ELR (cell line): ENCODE results near the gene ARHGAP29.

ENCODE experiments used
- DNase-seq: peaks from one replicate; pipeline ENCODE4 v3.0.0-alpha.2; 2015; ENCODE audit warnings: low read depth

The ARHGAP29 gene

DNA sequence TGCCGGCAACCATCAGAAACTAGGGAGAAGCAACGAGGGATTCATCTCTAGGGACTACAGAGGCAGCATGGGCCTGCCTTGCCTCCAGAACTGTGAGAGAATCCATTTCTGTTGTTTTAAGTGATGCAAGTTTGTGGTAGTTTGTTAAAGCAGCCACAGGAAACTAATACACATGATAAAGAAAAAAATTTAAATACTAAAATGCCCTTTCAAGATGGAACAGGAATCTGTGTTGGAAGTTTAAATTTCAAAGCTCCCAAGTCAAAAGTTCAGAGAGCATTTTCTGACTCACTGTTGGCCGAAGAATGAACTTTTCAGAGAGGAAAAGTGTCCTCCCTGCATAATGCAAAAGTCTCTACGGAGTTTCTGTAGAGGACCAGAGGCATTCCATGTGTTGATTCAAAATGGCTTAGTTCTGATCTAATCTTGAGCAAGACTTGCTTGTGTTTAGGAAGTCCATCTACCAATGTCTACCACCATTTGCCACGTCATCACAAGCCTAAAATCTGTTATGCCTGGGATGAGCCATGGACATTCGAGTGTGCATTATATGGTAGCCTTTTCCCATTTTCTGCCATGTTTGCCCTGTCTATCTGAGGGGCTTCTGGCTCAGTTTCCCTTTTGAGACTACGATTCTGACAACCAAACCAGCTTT is 22.4 kb upstream of the ARHGAP29 start:
- peak; percentile 41 for DNase-seq

DNA sequence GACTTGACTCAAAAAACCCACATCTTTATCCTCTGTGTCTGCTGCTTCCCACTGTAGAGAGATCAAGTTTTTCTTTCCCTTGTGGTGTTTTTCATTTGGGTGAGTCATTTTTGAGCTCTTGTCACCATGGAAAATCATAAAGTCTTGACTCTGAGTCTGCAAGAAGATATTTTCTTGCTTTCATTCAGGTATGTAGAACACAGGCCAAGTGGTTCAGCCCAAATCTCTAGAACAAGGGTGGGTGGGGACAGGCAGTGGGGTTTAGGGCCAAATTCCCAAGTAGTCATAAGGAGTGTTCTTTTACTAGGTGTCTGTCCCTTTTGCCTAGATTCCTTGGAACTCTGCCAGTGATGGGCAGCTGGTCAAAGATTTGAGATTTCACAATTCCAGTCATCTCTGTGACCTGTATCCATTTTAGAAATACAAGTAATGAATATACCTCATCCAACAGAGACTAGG is 21.5 kb upstream of the ARHGAP29 start:
- peak; percentile 91 for DNase-seq

DNA sequence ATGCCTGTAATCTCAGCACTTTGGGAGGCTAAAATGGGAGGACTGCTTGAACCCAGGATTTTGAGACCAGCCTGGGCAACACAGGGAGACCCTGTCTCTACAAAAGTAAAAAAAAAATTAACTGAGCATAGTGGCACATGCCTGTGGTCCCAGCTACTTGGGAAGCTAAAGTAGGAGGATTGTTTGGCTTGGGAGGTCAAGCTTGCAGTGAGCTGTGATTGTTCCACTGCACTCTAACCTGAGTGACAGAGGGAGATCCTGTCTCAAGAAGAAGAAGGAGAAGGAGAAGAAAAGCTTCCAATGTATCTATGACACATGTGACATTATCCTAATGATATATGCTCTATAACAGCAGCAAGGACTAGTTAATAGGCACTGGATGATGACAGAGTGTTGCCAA is 20.1 kb upstream of the ARHGAP29 start:
- no peak for DNase-seq

- peak; percentile 86 for DNase-seq
Observed at GRCh38 chr1:94255476-94255875, 18.1 kb upstream of the ARHGAP29 start.

DNA sequence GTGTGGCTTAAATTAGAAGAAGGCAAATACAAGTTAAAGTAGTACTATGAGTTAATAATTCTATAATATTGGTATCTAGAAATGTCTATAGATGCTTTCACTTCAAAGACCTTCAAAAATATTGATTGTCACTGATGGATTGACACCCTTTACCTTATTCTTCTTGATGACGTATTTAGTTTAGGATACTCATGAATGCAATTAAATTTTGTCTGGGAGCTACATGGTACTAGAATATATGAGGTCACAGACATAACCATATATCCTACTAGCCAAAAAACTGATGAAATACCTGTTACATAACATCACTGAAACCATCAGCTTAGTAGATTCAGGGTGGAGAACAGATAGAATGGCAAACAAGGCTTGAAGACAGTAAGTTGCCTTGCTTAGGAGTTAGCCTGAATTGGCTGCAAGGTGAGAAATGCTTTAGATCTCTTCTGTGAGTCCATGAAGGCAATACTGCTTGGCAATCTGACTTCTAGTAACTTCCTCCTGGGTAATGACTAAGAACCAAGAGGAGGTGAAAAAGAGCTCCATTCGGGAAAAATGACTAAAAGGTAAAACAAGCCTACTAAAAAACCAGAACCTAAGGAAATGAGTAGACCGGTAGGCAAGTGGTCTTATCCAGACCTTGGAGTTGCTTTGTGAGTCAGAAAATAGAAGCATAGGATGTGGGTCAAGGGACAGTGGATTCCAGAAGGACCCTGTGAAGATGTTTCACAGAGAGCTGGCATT is 16.9 kb upstream of the ARHGAP29 start:
- DNase-seq = peak; percentile 81

DNA sequence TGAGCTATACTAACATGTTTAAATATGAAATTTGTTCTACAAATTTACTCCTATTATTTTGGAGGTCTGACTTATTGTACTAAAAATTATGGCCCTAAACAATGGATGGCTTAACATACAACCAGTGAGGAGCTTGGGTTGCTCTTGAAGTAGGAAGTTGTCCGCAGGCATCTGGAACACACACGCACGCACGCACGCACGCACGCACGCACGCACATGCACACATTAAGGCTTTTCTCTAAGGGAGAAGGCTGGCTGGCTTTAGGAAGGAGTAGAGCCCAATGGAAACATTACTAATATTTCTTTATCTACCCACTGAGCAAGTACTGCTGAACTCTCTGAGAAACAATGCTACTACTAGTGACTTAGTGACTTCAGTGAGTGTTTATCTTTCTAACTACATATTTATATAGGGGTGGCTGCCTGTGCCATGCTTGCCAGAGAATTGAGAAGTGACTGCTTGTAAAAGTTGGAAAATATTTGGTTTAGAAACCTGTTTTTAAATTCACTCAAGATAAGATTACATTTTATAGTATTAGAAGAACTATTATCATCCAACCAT is 16.2 kb upstream of the ARHGAP29 start:
- DNase-seq = no peak

GRCh38 chr1:94250341-94250740 is 13.0 kb upstream of the ARHGAP29 start:
- DNase-seq = no peak

DNA sequence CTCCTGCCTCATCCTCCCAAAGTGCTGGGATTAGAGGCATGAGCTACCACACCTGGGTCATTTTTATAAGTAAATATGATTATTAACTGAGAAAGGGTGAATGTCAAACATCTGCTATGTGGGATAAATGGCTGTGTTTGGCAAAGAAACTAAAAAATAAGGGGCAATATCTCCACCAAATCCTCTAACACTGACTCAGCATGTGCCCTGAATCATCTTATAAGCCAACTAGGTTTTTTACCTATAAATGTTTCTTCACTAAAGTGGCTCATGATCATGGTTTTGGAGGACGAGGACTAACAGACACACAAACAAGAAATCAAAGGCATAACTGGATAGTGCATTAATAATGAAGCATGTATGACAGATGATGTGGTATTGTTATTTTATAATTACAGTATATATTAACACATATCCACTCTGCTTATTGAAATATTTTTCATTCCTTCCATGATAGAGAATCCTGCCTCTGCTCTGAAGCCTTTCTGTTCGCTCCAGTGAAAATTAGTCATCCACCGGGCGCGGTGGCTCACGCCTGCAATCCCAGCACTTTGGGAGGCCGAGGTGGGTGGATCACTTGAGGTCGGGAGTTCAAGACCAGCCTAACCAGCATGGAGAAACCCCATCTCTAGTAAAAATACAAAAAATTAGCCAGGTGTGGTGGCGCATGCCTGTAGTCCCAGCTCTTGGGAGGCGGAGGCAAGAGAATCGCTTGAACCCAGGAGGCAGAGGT is 11.7 kb upstream of the ARHGAP29 start:
- DNase-seq = peak; percentile 61

DNA sequence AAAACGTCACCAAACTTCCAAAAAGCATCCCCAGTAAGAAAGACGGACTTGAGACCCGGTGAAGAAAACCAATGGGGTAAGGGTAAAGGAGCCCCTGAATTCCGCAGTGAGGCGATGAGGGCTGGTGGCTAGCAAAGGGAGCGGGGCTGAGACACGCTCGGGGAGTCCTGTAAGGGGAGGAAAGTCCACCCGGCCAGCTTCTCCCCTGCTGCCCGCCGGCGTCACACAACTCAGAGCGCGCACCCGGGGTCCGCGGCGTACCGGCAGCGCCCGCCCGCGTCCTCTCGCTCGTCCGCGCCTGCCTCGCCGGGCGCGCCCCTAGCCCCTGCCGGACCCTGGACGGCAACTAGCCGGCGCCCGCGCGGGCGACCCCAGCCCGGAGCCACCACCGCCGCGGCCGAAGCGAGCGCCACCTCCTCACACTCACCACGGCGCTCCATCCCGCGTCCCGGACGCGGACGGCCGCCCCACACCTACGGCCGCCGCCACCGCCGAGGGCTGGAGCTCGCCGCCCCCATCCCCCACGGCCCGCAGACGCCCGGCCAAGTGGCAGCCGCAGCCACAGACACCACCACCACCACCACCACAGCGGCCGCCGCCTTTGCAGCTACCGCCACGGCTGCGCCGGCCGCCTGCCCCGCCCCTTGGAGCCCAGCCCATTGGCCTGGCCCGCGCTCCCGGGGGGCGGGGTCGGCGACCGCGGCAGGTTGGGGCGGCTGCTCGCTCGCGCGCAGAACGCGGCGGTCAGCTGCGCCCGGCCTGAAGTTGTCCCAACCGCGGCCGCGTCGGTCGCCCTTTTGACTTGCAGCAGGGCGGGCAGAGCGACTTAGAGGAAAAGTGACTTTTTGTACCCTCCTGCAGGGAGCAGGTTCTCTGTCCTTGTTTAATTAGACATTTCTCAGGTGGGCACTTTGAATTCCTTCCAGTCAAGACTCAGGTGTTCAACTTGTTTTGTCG is 10.0 kb upstream of the ARHGAP29 start:
- peak; percentile 85 for DNase-seq

- DNase-seq = peak; percentile 48
Observed at GRCh38 chr1:94246692-94247137, 9.3 kb upstream of the ARHGAP29 start.

DNA sequence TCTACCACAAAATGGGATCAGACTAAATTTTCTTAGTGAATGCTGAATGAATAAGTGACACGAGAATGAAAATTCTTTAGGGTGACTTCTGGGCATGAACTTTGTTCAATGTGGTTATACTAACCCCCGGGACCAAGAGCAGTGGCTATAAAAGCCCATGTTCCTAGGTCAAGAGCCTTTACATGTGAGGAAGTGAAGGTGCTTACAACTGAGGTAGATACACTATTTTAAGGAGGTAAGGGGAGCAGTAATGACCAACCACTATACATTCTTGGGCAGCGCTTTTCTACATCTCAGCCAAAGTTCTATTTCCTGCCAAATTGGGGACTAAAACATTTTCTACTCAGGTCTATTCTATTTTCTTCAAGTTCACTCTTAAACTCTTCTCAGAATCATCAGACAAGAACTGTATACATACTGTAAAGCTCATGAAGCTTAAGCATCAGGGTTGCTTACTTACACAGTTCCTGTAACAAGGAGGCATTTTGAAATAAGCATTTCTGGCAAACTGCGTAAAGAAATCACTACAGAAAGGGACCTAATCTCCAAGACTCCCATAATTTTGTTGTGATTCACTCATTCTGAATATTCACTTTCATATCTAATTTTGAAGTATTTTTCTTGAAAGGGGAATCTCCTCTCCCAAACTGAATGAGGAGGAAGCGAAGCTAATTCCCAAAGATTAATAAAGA is 8.5 kb upstream of the ARHGAP29 start:
- DNase-seq = peak; percentile 46

- no peak for DNase-seq
Observed at GRCh38 chr1:94244816-94245215, 7.4 kb upstream of the ARHGAP29 start.

DNA sequence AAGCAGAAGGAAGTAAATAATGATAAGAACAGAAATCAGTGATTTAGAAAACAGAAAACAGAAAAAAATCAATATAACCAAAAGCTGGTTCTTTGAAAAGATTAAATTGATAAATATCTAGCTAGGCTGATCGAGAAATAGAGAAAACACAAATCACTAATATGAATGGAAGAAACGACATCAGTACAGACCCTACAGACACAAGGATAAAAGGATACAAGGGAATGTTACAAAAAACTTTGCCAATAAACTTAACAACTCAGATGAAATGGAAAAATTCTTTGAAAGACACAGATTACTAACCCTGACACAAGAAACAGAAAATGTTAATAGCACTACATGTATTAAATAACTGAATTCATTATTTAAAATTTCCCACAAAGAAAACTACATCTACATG is 6.3 kb upstream of the ARHGAP29 start:
- DNase-seq = no peak

DNA sequence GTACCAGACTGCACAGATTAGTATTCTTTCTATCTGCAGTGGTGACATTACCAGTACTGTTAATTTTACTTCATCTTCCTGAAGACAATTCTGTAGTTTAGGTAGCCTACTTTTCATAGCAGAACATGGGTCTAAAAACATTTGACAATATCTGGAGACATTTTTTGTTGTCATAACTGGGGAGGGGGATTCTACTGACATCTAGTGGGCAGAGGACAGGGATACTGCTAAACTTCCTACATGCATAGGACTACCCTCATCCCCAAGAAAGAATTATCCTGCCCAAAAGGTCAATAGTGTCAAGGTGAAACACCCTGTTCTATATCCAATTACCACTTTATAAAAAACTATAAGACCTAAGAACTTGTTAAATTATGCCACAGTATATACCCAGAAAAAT is 3.4 kb upstream of the ARHGAP29 start:
- peak; percentile 43 for DNase-seq

GRCh38 chr1:94239796-94240195 is 2.4 kb upstream of the ARHGAP29 start:
- peak; percentile 84 for DNase-seq

DNA sequence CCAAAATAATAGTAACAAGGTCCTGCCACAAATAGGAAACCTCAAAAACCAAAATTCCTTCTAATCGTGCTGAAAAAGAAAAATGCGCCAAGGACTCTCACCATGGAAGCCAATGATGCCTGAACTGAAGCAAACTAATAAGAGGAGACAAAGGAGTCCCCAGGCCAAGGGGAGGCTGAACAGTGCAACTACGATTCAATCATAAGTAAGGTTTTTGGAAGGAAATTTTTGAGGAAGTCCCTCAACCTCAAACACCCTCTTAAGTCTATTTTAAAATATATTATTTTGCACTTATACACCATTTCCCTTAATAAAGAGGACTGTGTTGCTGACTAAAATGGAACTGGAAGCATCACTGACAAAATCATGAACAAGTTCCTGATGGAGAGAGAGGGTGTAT is 1.7 kb upstream of the ARHGAP29 start:
- no peak for DNase-seq

GRCh38 chr1:94236630-94237290 is 624 bp downstream of the ARHGAP29 start:
- peak; percentile 55 for DNase-seq

DNA sequence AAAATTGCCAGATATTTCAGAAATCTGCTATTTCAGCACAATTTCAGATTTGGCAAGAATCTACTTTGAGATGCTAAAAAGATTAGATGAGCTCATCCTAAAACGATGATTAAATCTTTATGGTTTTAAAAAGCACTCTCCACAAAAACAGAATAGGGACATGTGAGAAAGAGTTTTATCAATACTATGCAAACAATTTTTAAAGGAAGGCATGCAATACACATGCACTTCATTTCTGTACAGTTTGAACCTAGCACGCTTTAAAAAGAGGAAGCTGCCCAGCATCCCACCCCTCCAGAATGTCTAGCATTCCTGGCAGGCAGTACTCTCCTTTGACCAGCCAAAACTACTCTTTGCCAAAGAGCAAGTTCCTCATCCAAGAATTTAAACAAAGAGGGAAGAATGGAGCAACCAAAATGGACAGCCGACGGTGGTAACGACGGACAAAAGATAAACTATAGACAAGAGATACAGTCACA is 1.3 kb downstream of the ARHGAP29 start:
- peak; percentile 41 for DNase-seq

DNA sequence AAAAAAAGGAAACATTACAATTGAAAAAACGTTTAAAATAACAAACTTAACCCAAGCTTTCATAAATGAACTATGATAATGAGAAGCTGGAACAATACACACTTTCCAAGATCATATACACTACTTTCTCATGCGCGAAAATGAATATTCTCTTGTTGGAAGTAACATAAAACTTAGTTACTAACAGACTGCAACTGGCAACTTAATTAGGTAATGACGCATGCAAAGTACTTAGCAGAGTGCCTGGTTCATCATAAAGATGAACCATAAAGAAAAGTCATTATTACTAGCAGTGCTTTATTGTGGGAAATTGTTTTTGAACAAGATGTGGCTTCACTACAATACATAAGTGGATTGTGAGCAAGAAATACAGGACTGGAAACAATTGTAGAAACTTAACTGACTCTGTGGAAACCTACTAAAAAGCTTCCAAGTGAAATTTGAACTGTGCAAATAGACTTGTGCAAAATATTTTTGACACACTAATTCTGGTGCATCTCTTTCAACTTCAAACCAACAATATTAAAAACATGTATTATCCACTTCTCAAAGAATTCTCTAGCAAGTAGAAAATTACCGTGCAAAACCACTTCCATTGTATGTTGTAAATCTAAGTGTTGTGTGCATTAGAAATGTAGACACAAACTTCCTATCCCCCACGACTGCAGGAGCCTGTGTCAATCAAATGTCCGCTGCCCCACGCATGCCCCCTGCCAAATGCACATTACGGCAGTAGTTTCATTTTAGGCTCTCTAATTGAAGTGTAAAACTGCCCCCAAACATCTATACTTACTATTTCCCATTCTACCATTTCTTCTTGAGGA is 2.0 kb downstream of the ARHGAP29 start:
- peak; percentile 41 for DNase-seq
